ENCODE data around the gene DACT2.
"Not testable (repeated sequence)": the region's sequence is repeated elsewhere in the genome, so short reads cannot be mapped to it uniquely, and the experiment has no call there.

Gene DACT2

GRCh38 chr6:168318579-168319278 lies 848 bp downstream of the DACT2 start:
- H3K4me3 Mint-ChIP-seq: no peak overlapping the region

GRCh38 chr6:168318090-168318489 lies 1.5 kb downstream of the DACT2 start:
- H3K4me3 Mint-ChIP-seq: no peak overlapping the region
- H3K36me3 Mint-ChIP-seq (ENCODE audit: low read depth): no peaks in the 10 kb centered on the region
- peaks cover 3% of the 10 kb centered on the region for H3K9me3 Mint-ChIP-seq
- H3K27me3 Mint-ChIP-seq (ENCODE audit: low read depth): peaks cover 52% of the 10 kb centered on the region
- no peak overlapping the region for H3K27ac Mint-ChIP-seq
- H3K4me1 Mint-ChIP-seq (ENCODE audit: low read depth): no peaks in the 10 kb centered on the region

More at GRCh38 chr6:168318579-168319278, 848 bp downstream of the DACT2 start:
- Mint-ChIP-seq H3K4me1 (ENCODE audit: low read depth) (no peaks in the 10 kb centered on the region), H3K27me3 (ENCODE audit: low read depth) (peaks cover 54% of the 10 kb centered on the region), H3K9me3 (peaks cover 3% of the 10 kb centered on the region), H3K27ac (no peak overlapping the region), H3K36me3 (ENCODE audit: low read depth) (no peaks in the 10 kb centered on the region)

- Mint-ChIP-seq H3K4me1 (ENCODE audit: low read depth) (no peaks in the 10 kb centered on the region), H3K27ac (no peak overlapping the region), H3K36me3 (ENCODE audit: low read depth) (no peaks in the 10 kb centered on the region), H3K27me3 (ENCODE audit: low read depth) (peaks cover 35% of the 10 kb centered on the region), H3K9me3 (no peaks in the 10 kb centered on the region), H3K4me3 (no peak overlapping the region)
Measured at GRCh38 chr6:168315596-168315995, 4.0 kb downstream of the DACT2 start.

- Mint-ChIP-seq H3K4me3 (no peak overlapping the region), H3K27ac (no peak overlapping the region), H3K36me3 (ENCODE audit: low read depth) (no peaks in the 10 kb centered on the region), H3K9me3 (no peaks in the 10 kb centered on the region), H3K27me3 (ENCODE audit: low read depth) (peaks cover 32% of the 10 kb centered on the region), H3K4me1 (ENCODE audit: low read depth) (no peaks in the 10 kb centered on the region)
Measured at GRCh38 chr6:168314948-168315347, 4.6 kb downstream of the DACT2 start.

- Mint-ChIP-seq H3K27ac (no peak overlapping the region), H3K4me3 (no peak overlapping the region), H3K4me1 (ENCODE audit: low read depth) (no peaks in the 10 kb centered on the region), H3K9me3 (no peaks in the 10 kb centered on the region), H3K36me3 (ENCODE audit: low read depth) (no peaks in the 10 kb centered on the region), H3K27me3 (ENCODE audit: low read depth) (peaks cover 30% of the 10 kb centered on the region)
Measured at GRCh38 chr6:168314021-168314420, 5.6 kb downstream of the DACT2 start.

- Mint-ChIP-seq H3K4me1 (ENCODE audit: low read depth) (no peaks in the 10 kb centered on the region), H3K27ac (no peak overlapping the region), H3K36me3 (ENCODE audit: low read depth) (no peaks in the 10 kb centered on the region), H3K4me3 (no peak overlapping the region), H3K27me3 (ENCODE audit: low read depth) (peaks cover 25% of the 10 kb centered on the region), H3K9me3 (no peaks in the 10 kb centered on the region)
Measured at GRCh38 chr6:168313431-168314011, 6.1 kb downstream of the DACT2 start.

GRCh38 chr6:168312125-168312507 lies 7.5 kb downstream of the DACT2 start:
- not testable (repeated sequence) for H3K4me3 Mint-ChIP-seq; H3K27ac Mint-ChIP-seq; H3K36me3 Mint-ChIP-seq (ENCODE audit: low read depth); H3K9me3 Mint-ChIP-seq; H3K4me1 Mint-ChIP-seq (ENCODE audit: low read depth)
- peaks cover 19% of the 10 kb centered on the region for H3K27me3 Mint-ChIP-seq (ENCODE audit: low read depth)

GRCh38 chr6:168311410-168312124 lies 8.0 kb downstream of the DACT2 start:
- Mint-ChIP-seq H3K27me3 (ENCODE audit: low read depth) (peaks cover 19% of the 10 kb centered on the region), H3K36me3 (ENCODE audit: low read depth) (no peaks in the 10 kb centered on the region), H3K9me3 (no peaks in the 10 kb centered on the region), H3K4me1 (ENCODE audit: low read depth) (no peaks in the 10 kb centered on the region), H3K4me3 (no peak overlapping the region), H3K27ac (peak overlapping the region; percentile 5)

- H3K9me3 Mint-ChIP-seq: no peaks in the 10 kb centered on the region
- H3K4me3 Mint-ChIP-seq: no peak overlapping the region
- H3K4me1 Mint-ChIP-seq (ENCODE audit: low read depth): no peaks in the 10 kb centered on the region
- H3K27me3 Mint-ChIP-seq (ENCODE audit: low read depth): peaks cover 17% of the 10 kb centered on the region
- no peaks in the 10 kb centered on the region for H3K36me3 Mint-ChIP-seq (ENCODE audit: low read depth)
- no peak overlapping the region for H3K27ac Mint-ChIP-seq
Measured at GRCh38 chr6:168310945-168311344, 8.6 kb downstream of the DACT2 start.

GRCh38 chr6:168310403-168310802 lies 9.2 kb downstream of the DACT2 start:
- no peak overlapping the region for H3K4me3 Mint-ChIP-seq
- H3K4me1 Mint-ChIP-seq (ENCODE audit: low read depth): no peaks in the 10 kb centered on the region
- no peaks in the 10 kb centered on the region for H3K36me3 Mint-ChIP-seq (ENCODE audit: low read depth)
- no peaks in the 10 kb centered on the region for H3K9me3 Mint-ChIP-seq
- H3K27ac Mint-ChIP-seq: no peak overlapping the region
- peaks cover 12% of the 10 kb centered on the region for H3K27me3 Mint-ChIP-seq (ENCODE audit: low read depth)

GRCh38 chr6:168309997-168310396 lies 9.6 kb downstream of the DACT2 start:
- Mint-ChIP-seq H3K27ac (no peak overlapping the region), H3K9me3 (no peaks in the 10 kb centered on the region), H3K36me3 (ENCODE audit: low read depth) (no peaks in the 10 kb centered on the region), H3K4me1 (ENCODE audit: low read depth) (no peaks in the 10 kb centered on the region), H3K27me3 (ENCODE audit: low read depth) (peaks cover 9% of the 10 kb centered on the region), H3K4me3 (no peak overlapping the region)

- Mint-ChIP-seq H3K27me3 (ENCODE audit: low read depth) (peaks cover 5% of the 10 kb centered on the region), H3K4me3 (no peak overlapping the region), H3K36me3 (ENCODE audit: low read depth) (no peaks in the 10 kb centered on the region), H3K4me1 (ENCODE audit: low read depth) (no peaks in the 10 kb centered on the region), H3K27ac (no peak overlapping the region), H3K9me3 (no peaks in the 10 kb centered on the region)
Measured at GRCh38 chr6:168309183-168309582, 10.4 kb downstream of the DACT2 start.

GRCh38 chr6:168308390-168309144 lies 11.0 kb downstream of the DACT2 start:
- Mint-ChIP-seq H3K4me1 (ENCODE audit: low read depth) (no peaks in the 10 kb centered on the region), H3K9me3 (no peaks in the 10 kb centered on the region), H3K27me3 (ENCODE audit: low read depth) (no peaks in the 10 kb centered on the region), H3K4me3 (no peak overlapping the region), H3K36me3 (ENCODE audit: low read depth) (no peaks in the 10 kb centered on the region), H3K27ac (no peak overlapping the region)

GRCh38 chr6:168307695-168308021 lies 11.9 kb downstream of the DACT2 start:
- Mint-ChIP-seq H3K36me3 (ENCODE audit: low read depth) (no peaks in the 10 kb centered on the region), H3K4me1 (ENCODE audit: low read depth) (no peaks in the 10 kb centered on the region), H3K27ac (no peak overlapping the region), H3K4me3 (no peak overlapping the region), H3K9me3 (no peaks in the 10 kb centered on the region), H3K27me3 (ENCODE audit: low read depth) (no peaks in the 10 kb centered on the region)
